RWPE2 (cell line): Measurements from ENCODE around the gene LARP1.
A peak's percentile ranks its signal among the peaks of the same experiment; 100 is the strongest.

Experiments used
- ATAC-seq: fragments of 200-7000 bp; cut with Tn5 transposase; 3 replicates; pipeline ENCODE4 v1.9.1; 2021; ENCODE audit warnings: low read depth
- DNase-seq: peaks from one replicate; pipeline ENCODE4 v3.0.0-alpha.2; 2020; ENCODE audit warnings: low spot score
- H3K27ac ChIP-seq: fragments of 450-650 bp; 2 replicates; pipeline ENCODE4 v1.5.1; 2017; ENCODE audit warnings: mild to moderate bottlenecking; ENCODE audit not compliant: poor library complexity, severe bottlenecking
- H3K27me3 ChIP-seq: fragments of 250-450 bp; sonication (Bioruptor Pico); 2 replicates; pipeline ENCODE4 v1.5.1; 2021; ENCODE audit warnings: mild to moderate bottlenecking, moderate library complexity; ENCODE audit not compliant: insufficient read depth, poor library complexity, severe bottlenecking
- H3K36me3 ChIP-seq: fragments of 250-450 bp; sonication (Bioruptor Pico); 2 replicates; pipeline ENCODE4 v1.5.1; 2020; ENCODE audit warnings: low read depth, mild to moderate bottlenecking, moderate library complexity
- H3K4me1 ChIP-seq: fragments of 250-450 bp; sonication (Bioruptor Pico); 2 replicates; pipeline ENCODE4 v1.5.1; 2021; ENCODE audit warnings: mild to moderate bottlenecking, moderate library complexity; ENCODE audit not compliant: insufficient read depth, poor library complexity, severe bottlenecking
- H3K4me3 ChIP-seq: fragments of 250-450 bp; sonication (Bioruptor Pico); 2 replicates; pipeline ENCODE4 v1.5.1; 2021; ENCODE audit warnings: mild to moderate bottlenecking, moderate library complexity; ENCODE audit not compliant: severe bottlenecking
- H3K9me3 ChIP-seq: fragments of 250-450 bp; sonication (Bioruptor Pico); 2 replicates; pipeline ENCODE4 v1.5.1; 2021; ENCODE audit warnings: mild to moderate bottlenecking, moderate library complexity; ENCODE audit not compliant: severe bottlenecking
- TF ChIP-seq, protein P1 (sequence below): fragments of 450-650 bp; IDR thresholded peaks from one replicate; pipeline ENCODE4 v1.5.1; 2017; ENCODE audit warnings: mild to moderate bottlenecking, moderate library complexity; ENCODE audit not compliant: poor library complexity, severe bottlenecking

LARP1 gene

GRCh38 chr5:154755361-154756008 lies at the start of gene LARP1:
TSS of gene LARP1 (plus strand) at chr5:154755377. CDS start at chr5:154755758, 381 bp downstream.
- Histone ChIP-seq H3K9me3 (no peaks in the 10 kb centered on the region), H3K4me1 (peaks cover 32% of the 10 kb centered on the region), H3K27me3 (no peaks in the 10 kb centered on the region), H3K4me3 (peak within 1 kb of the TSS; percentile 97), H3K36me3 (peaks cover 17% of the 10 kb centered on the region; the same call in 1 of the 2 replicates), H3K27ac (peak within 1 kb of the TSS; percentile 80)
- ATAC-seq (no peak), DNase-seq (no peak)
- TF ChIP-seq, protein P1, sequence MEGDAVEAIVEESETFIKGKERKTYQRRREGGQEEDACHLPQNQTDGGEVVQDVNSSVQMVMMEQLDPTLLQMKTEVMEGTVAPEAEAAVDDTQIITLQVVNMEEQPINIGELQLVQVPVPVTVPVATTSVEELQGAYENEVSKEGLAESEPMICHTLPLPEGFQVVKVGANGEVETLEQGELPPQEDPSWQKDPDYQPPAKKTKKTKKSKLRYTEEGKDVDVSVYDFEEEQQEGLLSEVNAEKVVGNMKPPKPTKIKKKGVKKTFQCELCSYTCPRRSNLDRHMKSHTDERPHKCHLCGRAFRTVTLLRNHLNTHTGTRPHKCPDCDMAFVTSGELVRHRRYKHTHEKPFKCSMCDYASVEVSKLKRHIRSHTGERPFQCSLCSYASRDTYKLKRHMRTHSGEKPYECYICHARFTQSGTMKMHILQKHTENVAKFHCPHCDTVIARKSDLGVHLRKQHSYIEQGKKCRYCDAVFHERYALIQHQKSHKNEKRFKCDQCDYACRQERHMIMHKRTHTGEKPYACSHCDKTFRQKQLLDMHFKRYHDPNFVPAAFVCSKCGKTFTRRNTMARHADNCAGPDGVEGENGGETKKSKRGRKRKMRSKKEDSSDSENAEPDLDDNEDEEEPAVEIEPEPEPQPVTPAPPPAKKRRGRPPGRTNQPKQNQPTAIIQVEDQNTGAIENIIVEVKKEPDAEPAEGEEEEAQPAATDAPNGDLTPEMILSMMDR = no peak

- Histone ChIP-seq H3K27me3 (no peaks in the 10 kb centered on the region), H3K4me1 (peaks cover 10% of the 10 kb centered on the region), H3K9me3 (no peaks in the 10 kb centered on the region), H3K36me3 (no peaks in the 10 kb centered on the region), H3K4me3 (no peak overlapping the region), H3K27ac (no peak overlapping the region)
- ATAC-seq (no peak), DNase-seq (no peak)
- TF ChIP-seq, protein P1 = no peak
Measured at GRCh38 chr5:154706416-154706815, 48.8 kb upstream of the LARP1 start.

DNA sequence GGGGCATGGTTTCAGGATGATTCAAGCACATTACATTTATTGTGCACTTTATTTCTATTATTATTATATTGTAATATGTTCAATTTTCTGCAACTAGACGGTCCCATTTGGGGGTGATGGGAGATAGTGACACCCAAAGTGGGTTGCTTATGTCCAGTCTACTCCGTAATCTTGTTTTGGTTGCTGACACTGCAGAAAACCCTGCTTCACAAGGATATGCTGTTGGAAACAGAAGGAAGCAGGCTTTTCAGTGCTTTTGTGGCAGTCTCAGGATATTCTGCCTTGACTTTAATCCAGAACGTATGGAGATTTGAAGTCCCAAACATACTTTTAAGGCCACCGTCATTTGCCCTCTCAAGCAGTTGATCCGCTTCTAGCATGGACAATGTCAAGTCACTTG lies 47.5 kb upstream of the LARP1 start:
- H3K27ac ChIP-seq = no peak overlapping the region
- peaks cover 13% of the 10 kb centered on the region for H3K4me1 ChIP-seq
- H3K27me3 ChIP-seq = no peaks in the 10 kb centered on the region
- no peaks in the 10 kb centered on the region for H3K36me3 ChIP-seq
- H3K4me3 ChIP-seq = no peak overlapping the region
- TF ChIP-seq, protein P1 = no peak
- ATAC-seq = no peak
- DNase-seq = no peak
- no peaks in the 10 kb centered on the region for H3K9me3 ChIP-seq

GRCh38 chr5:154708207-154708606 lies 47.0 kb upstream of the LARP1 start:
- no peaks in the 10 kb centered on the region for H3K36me3 ChIP-seq
- H3K27me3 ChIP-seq = no peaks in the 10 kb centered on the region
- TF ChIP-seq, protein P1 = no peak
- DNase-seq (no peak), ATAC-seq (no peak)
- H3K27ac ChIP-seq = no peak overlapping the region
- no peaks in the 10 kb centered on the region for H3K9me3 ChIP-seq
- H3K4me3 ChIP-seq = no peak overlapping the region
- H3K4me1 ChIP-seq = peaks cover 15% of the 10 kb centered on the region

DNA sequence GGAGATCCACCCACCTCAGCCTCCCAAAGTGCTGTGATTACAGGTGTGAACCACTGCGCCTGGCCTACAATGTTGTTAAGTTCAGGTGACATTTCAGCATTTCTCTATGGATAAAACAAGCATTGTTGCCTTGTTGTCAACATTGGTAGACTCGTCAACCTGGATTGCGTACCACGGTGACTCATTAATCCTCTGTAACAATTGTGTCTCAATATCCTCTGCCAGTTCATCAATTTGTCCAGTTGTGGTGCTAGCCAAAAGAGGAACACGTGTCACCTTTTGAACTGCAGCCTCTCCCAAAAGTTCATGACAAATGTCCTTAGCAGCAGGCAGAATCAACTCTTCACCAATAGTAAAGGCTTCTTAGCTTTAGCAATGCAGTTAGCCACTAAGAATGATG lies 46.3 kb upstream of the LARP1 start:
- no peaks in the 10 kb centered on the region for H3K36me3 ChIP-seq
- no peak for DNase-seq
- peaks cover 19% of the 10 kb centered on the region for H3K4me1 ChIP-seq
- no peaks in the 10 kb centered on the region for H3K27me3 ChIP-seq
- H3K27ac ChIP-seq = no peak overlapping the region
- H3K4me3 ChIP-seq = no peak overlapping the region
- ATAC-seq = peak; percentile 59
- H3K9me3 ChIP-seq = no peaks in the 10 kb centered on the region
- TF ChIP-seq, protein P1 = no peak
